Stimulated activated CD4-positive, alpha-beta T cell treated with anti-CD3 and anti-CD28 coated beads, Interleukin-1b, Interleukin-23, amount 100 ng/mL, for 1 hour (primary cell): Measurements from ENCODE around the gene AP3D1.

ENCODE experiments used
- DNase-seq, 2 donors: peaks; one replicate each; pipeline ENCODE4 v3.0.0-alpha.2; 2020; ENCODE audit warnings: low read depth in 2 of 2

AP3D1 gene

DNA sequence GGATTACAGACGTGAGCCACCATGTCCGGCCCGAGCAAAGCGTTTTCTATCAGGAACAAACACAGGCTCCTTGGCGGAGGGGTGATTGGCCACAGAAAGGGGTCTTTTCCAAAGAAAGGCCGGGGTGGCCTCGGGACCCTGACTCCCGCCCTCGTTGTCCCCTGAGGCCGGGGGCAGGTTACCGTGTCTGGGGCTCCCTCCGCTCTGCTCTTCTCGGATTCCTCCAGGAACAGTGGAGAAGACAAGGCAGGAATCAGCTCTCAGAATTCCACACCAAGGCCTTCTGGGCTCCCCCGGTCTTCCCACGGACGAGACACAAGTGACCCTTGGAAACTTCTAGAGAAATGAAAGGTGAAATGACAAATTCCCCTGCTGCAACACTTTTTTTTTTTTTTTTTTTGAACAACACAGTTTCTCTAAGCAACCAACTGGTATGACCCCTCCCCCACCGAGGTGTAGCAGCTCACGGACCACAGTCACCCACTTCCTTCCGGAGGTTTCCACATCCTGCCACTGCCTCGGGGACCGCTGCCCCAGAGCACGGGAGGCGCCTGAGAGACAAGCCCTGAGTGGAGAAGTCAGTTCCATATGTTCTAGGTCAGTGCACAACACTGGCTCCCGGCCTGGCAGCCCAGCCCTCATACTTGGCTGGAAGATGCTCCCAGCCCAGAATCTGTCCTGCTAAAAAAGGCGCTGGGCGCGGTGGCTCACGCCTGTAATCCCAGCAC is 66.2 kb downstream of the AP3D1 start:
- DNase-seq: peak; percentile 66 to 92

DNA sequence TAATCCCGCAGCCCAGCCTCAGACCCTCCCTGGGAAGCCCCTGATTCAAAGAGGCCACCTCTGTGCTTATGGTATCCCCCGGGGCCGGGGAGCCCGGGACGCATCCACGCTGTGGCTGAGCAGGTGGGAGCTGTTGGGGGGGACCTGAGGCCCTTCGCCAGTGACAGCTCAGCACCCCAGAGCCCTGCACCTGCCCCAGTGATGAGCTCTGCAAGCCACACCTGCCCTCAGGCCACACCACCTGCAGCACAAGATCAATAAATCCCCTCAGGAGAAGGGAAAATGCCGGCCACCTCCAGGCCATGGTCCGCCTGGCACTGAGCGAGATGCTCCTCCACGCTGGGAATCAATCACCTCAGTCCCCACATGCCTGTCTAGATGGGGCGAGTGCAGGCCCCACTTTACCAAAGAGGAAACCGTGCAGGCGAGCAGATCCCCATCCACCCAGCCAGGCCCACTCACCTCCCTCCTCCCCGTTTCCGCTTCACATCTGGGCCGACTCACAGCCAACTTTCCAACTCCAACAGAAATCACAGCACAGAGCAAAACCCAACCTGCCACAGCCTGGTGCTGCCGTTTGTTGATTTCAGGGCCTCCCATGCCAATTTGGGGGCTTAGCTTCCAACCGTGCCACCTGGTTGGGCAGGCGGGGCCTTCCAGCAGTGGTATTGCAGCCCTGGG is 68.1 kb downstream of the AP3D1 start:
- DNase-seq: peak in 1 of 2 donors; percentile 59

DNA sequence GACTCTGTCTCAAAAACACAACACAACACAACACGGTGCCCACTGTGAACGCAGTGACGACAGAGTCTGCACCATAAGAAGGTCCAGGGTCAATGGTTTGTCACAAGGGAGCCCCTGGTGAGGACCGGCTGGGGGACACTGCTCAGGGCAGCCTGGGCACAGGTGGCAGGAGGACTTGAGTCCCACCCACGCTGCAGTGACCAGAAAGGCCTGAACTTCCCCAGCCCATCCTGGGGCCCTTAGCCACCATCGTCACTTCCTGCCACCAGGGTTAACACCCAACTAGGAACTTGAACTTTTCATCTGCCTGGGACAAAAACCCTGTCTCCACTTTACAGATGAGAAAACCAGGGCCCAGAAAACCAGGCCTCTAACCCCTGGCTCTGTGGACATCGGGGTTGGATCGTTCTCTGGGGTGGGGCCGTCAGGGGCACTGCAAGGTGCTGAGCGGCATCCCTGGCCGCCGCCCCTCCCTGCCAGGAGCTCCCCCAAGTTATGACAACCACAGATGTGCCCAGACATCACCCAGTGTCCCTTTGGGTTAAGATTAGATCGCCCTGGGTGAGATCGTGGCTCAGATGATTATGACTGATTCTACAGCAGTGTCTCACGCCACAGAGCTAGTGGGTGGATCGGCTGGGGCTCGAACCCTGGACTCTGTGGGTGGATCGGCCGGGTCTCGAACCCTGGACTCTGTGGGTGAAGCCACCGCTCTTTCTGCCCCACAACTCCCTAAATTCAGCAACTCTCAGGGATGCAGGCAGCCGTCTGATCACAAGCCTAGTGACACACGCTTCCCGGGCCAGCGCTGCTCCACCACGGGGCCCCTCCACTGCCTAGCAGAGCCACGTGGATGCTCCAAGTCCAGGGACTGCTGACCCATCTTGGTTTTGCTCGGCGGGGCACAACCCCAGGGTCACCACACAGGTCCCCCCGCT is 69.2 kb downstream of the AP3D1 start:
- DNase-seq: no peak

DNA sequence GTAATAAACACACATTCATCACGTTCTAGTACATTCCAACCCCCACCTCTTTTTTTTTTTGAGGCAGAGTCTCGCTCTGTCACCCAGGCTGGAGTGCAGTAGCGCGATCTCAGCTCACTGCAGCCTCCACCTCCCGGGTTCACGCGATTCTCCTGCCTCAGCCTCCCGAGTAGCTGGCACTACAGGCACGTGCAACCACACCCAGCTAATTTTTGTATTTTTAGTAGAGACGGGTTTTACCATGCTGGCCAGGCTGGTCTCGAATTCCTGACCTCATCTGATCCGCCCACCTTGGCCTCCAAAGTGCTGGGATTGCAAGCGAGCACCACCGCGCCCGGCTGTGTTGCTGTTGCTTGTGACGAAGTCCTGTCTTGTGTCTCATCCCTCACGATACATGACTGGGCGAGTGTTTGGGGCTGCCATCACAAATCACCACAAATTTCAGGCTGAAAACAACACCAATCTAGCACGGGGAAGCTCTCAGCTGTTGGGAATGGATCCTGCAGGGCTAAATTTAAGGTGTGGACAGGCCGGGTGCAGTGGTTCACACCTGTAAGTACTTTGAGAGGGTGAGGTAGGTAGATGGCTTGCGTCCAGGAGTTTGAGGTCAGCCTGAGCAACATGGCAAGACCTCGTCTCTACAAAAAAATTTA is 70.9 kb downstream of the AP3D1 start:
- DNase-seq: no peak

DNA sequence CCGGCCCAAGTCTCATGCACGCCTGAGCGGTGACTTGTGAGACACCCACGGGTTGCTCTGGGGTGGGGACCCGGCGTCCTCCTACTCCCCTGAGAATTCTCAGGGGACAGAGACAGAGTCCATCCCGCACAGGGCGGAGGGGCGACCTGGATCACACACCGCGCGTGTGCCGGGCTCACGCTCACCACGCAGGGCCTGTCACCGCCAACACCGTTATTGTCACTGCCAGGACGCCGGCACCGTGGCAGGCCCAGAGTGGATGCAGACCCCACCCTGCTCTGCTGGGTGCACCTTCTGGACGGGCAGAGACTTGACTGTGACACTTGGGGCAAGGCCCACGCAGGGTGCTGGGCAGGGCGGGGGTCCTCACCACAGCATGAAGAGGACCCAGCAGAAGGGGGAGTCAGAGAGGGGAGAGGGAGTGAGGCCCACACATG is 71.5 kb downstream of the AP3D1 start:
- no peak for DNase-seq

DNA sequence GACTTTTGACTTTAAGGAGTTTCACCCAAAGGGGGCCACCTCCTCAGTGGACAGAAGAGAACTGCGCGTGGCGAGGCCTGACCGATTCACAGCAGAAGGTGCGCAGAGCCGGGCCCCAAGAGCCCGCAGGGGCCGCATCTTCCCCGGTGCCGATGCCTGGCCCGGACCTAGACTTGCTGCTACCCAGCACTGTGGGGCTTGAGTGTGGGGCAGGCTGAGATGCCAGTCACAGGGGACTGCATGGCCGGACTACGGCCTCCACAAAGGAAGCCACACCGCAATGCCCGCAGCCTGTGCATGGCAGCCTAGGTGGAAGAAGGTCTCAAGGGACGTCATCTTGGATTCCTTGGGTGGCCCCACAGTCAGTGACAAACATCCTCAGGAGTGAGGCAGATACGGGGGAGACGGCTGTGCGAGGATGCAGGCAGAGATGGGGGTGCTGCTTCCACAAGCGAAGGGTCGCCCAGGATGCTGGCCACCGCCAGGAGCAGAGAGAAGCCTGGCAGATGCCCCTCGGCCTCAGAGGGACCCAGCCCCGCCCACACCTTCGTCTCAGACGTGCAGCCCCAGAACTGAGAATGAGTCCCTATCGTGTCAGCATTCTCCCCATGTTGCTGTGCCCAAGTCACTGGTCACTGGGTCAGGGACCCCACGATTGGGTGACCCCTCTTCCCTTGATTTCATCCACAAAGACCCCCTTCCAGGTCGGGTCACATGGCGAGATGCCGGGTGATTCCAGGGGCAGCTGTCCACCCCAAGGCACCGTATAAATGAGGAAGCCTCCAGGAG is 72.1 kb downstream of the AP3D1 start:
- no peak for DNase-seq

DNA sequence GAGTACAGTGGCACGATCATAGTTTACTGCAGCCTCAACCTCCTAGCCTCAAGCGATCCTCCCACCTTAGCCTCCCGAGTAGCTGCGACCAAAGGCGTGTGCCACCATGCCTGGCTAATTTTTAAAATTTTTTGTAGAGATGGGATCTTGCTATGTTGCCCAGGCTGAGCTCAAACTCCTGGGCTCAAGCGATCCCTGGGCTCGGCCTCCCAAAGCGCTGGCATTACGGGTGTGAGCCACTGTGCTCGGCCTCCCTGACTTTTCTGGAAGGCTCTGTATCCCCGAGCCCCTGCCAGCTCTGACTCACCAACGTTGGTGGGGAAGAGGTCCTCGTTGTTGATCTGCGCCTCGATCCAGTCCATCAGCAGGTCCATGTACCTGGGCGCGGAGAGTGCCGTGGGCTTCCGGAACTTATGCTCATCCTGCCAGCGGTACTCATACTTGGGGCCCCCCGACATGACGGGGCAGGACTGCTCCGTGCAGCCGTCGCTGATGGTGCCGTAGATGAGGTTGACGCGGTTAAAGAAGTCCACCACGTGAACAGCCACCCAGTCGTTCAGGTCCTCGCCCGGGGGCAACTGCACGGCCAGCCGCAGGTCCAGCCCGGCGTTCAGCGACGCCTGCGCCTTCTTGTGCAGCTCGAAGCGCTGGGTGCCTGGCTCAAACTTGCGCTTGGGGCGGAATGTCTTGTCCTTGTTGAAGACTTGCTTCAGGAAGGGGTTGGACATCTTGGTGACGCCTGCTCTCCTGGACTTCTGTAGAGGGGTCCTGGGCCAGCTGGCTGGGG is 73.3 kb downstream of the AP3D1 start:
- no peak for DNase-seq

DNA sequence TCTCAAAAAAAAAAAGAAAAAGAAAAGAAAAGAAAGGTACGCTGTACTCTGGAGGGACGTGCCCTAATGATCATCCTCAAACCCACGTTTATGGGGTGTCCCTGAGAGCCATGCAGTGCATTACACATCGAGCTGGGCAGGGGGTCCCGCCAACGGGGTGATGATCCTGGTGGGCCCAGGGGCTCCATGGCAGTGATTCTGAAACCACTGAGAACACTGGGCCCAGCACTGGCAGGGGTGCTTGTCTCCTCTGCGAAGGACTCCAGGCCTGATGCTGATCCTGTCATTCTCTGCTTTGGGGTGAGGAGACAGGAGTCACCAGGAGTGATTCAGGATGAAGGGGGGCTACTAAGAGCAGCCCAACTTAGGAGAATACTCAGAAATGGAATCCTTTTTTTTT is 74.0 kb downstream of the AP3D1 start:
- DNase-seq: no peak

DNA sequence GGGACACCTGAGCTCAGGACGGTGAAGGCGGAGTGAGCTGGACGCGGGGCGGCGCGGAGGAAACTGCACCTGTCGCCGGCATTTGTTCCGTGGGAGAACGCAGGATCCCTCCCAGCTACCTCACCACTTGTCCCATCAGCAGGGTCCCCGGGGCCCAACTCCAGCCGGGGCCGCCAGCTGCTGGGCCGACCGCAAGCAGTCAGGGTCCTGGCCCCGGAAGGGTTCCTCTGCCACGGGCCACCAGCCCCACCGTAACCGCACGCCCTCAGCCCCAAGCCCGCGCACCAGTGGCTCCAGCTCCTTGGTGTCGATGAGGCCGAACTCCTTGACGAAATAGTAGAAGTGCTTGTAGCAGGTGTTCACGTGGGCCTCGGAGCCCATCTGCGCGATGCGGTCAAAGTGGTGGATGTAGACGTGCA is 74.8 kb downstream of the AP3D1 start:
- DNase-seq: no peak

DNA sequence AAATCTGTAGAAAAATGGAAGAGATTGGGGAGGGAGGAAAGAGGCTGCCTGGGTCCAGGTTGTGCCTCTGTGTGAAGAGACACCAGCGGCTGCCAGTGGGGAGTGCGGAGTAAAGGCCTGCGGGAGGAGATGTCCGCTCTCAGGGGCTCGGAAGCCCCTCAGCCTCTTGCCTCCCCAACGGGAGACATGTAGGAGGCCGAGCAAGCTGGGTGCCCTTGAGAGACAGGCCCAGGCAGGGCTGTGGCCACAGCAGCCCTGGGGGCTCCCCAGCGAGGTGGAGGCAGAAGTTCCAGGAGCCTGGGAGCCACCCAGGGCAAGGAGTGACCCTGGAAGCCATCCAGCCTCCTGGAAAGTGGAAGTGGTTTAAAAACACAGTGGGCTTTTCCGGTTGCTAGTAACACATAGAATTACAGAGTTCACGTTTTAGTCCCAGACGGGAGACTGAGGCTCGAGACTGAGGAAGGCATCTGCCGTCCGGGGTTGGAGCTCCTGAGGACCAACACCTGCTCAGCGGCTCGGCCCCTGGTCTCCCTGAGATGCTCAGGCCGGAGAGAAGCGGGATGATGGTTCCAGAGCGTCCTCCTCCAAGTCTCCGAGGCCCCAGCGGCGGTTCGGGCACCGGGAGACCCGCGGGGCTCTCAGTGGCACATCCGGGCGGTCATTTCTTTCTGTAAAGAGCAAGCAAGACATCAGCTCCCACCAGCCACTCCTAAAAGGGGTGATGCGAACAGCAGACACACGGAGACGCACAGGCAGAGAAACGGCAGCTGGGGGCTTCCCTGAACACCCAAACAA is 78.4 kb downstream of the AP3D1 start:
- no peak for DNase-seq

DNA sequence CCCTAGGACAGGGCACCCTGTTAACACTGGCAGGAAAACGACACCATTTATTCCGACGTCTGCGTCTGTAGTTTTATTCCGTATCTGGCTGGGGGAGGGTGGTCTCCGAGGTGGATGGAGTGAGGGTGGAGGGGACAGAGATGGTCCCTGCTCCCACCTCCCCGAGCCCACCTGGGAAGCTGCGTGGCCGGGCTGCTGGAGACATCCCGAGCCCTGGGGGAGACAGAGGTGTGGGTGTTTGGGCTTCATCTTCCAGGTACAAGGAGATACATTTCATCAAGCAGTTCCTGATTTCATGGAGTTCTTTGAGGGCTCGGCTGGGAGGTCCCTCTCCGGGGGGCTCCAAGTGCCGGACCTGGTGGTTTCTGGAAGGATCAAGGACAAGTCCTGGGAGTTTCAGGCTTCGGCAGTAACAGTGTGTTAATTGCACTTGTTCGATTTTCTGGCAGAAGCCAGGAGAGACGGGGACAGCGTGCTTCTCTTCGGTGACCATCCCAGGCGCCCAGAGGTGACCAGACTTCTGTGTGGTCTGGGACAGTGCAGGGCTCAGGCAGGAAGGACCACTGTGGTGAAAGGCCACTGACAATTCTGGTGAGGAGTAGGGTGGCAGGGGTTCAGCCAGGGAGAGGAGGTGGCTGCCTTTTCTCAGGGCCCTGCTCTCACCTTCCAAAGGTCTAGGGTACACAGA is 80.2 kb downstream of the AP3D1 start:
- no peak for DNase-seq

DNA sequence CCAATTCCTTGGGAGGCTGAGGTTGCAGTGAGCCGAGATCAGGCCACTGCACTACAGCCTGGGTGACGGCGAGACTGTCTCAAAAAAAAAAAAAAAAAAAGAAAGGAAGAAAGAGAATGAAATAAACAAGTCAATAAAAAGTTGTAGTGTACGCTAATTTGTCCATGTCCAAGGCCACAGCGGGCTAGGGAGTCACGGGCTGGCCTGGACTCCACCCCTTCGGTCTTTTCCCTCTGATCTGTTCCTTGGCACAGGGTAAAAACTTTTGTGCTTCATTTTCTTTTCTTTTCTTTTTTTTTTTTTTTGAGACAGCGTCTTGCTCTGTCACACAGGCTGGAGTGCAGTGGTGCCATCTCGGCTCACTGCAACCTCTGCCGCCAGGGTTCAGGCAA is 80.9 kb downstream of the AP3D1 start:
- no peak for DNase-seq

DNA sequence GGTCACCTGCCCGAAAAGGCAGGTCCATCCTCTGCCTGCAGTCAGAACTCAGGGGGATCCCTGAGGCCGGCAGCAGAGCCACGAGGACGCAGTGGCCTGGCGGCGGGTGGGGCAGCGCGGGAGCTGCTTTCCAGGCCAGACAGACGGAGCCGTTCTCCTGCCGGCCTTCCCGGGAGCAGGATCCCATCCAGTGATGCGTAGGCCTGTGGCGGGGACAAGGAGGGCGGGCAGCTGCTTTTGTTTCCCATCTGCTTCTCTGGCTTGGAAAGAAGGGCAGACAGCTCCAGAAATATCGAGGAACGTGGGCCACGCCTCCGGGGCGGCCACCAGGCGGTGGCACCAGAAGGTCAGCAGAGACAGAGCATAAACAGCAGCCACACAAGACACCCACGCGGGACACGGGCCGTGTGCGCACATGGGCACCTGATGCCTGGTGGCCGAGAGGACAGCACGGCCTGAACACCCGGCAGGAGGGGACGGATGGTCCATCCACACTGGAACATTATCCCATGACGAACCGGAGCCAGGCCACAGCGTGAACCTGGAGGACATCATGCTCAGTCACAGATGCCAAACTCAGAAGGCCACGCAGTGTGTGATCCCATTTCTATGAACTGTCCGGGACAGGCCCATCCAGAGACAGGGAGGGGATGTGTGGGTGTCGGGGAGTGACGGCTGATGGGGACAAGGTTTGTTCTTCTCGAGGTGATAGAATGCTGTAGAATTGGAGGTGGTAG is 86.4 kb downstream of the AP3D1 start:
- no peak for DNase-seq

DNA sequence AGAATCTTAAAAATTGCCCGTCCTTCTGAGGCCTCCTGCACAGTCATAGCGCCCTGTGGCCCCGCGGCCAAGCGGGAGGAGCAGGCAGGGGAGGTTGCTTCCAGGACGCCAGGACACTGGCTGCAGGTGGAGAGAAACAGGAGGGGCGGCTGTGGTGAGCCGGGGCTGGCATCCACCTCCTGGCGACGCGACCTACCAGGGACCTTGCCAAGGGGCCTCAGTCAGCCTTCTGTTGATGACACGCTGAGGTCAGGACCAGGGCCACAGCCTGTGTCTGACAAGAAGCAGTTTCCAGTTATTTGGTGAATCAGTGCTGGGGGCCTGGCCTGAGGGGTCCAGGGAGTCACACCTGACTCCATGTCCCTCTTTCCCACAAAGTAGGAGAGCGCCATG is 87.0 kb downstream of the AP3D1 start:
- DNase-seq: no peak

DNA sequence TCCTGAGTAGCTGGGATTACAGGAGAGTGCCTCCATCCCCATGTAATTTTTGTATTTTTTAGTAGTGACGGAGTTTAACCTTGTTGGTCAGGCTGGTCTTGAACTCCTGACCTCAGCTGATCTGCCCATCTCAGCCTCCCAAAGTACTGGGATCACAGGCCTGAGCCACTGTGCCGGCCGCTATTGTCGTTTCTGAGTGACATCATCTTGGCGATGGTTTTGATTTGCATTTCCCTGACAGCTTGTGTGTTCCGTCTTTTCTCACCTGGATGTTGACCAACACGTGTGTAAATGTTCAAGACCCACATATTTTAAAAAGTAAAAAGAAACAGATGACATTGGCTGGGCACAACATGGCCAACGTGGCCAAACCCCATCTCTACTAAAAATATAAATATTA is 87.5 kb downstream of the AP3D1 start:
- no peak for DNase-seq

DNA sequence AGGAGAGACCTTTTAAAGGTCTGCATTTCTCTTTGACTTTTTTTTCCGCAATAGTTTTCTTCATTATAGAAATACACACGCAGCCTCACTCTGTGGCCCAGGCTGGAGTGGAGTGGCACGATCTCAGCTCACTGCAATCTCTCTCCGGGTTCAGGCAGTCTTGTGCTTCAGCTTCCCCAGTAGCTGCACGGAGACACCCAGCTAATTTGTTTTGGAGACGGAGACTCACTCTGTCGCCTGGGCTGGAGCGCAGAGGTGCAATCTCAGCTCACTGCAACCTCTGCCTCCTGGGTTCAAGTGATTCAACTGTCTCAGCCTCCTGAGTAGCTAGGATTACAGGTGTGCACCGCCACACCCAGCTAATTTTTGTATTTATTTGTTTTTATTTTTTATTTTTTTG is 88.6 kb downstream of the AP3D1 start:
- no peak for DNase-seq

DNA sequence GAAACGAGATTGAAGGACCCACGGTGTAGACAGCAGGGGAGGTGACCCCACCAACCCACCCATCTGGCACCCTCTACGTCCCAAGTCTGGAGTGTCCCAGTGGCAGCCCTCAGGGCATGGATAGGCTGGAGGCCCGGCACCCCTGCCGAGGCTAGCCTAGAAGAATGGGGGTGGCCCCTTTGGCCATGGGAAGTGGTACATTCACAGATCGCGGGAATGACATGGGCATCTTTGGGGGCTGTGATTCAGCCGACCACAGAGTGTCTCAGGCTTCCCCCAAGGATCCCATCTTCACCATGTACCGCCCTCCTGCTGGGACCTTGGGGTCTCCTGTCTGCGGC is 89.0 kb downstream of the AP3D1 start:
- no peak for DNase-seq
